GM12878 (cell line): ENCODE results near the gene RERE. TPM values are rescaled to one million over a fixed set of nuclear protein-coding genes. Genes with fewer than 3 reads are reported as not detected.
A peak's percentile ranks its signal among the peaks of the same experiment; 100 is the strongest.

Source experiments
- BCL11A ChIP-seq: IDR thresholded peaks from 2 replicates; pipeline ENCODE4 v1.6.1; 2011; ENCODE audit warnings: low read depth, low read length
- BCL3 ChIP-seq: IDR thresholded peaks from 2 replicates; pipeline ENCODE4 v1.6.1; 2011; ENCODE audit warnings: borderline replicate concordance, low read depth, mild to moderate bottlenecking, moderate library complexity, low read length; ENCODE audit not compliant: insufficient read depth, poor library complexity, severe bottlenecking
- E2F8 ChIP-seq: fragments of 450-650 bp; IDR thresholded peaks from 2 replicates; pipeline ENCODE4 v1.6.1; 2018; ENCODE audit warnings: mild to moderate bottlenecking, low read depth, moderate library complexity; ENCODE audit not compliant: partially characterized antibody
- EGR1 ChIP-seq, 2 experiments: IDR thresholded peaks; 1 replicate in 1 of 2; 2 replicates in 1 of 2; pipeline ENCODE4 v1.6.1; 2011 to 2012; ENCODE audit warnings: low read depth in 2 of 2, low read length in 2 of 2, borderline replicate concordance in 1 of 2, mild to moderate bottlenecking in 1 of 2, moderate library complexity in 1 of 2
- EP300 ChIP-seq, 2 experiments: fragments of 150-350 bp in 1 of 2; IDR thresholded peaks; 2 replicates each; pipeline ENCODE4 v1.6.1; 2011 to 2012; ENCODE audit warnings: low read depth in 2 of 2, low read length in 2 of 2, borderline replicate concordance in 1 of 2, improper control_type of control experiment in 1 of 2, inconsistent platforms in 1 of 2; ENCODE audit not compliant: control insufficient read depth in 1 of 2
- IKZF1 ChIP-seq: fragments of 450-650 bp; conservative IDR thresholded peaks from 2 replicates; pipeline ENCODE4 v1.6.1; 2017; ENCODE audit warnings: antibody characterized with exemption, mild to moderate bottlenecking
- LARP7 ChIP-seq: fragments of 450-650 bp; IDR thresholded peaks from 2 replicates; pipeline ENCODE4 v1.6.1; 2017; ENCODE audit warnings: mild to moderate bottlenecking
- MEF2B ChIP-seq: fragments of 450-650 bp; IDR thresholded peaks from 2 replicates; pipeline ENCODE4 v1.6.1; 2018; ENCODE audit warnings: mild to moderate bottlenecking, moderate library complexity; ENCODE audit not compliant: partially characterized antibody, poor library complexity, severe bottlenecking
- MXI1 ChIP-seq: fragments of 150-350 bp; IDR thresholded peaks from 2 replicates; pipeline ENCODE4 v1.6.1; 2011; ENCODE audit warnings: low read depth, mild to moderate bottlenecking, inconsistent platforms, low read length, improper control_type of control experiment
- POLR2AphosphoS5 ChIP-seq: IDR thresholded peaks from 2 replicates; pipeline ENCODE4 v1.6.1; 2011; ENCODE audit warnings: mild to moderate bottlenecking, low read length, inconsistent platforms
- RCOR1 ChIP-seq: conservative IDR thresholded peaks from 2 replicates; pipeline ENCODE4 v1.6.1; 2012; ENCODE audit warnings: low read depth, low read length, improper control_type of control experiment
- SKIL ChIP-seq: fragments of 450-650 bp; IDR thresholded peaks from 2 replicates; pipeline ENCODE4 v1.6.1; 2017; ENCODE audit warnings: mild to moderate bottlenecking, low read depth, inconsistent platforms; ENCODE audit not compliant: poor library complexity, severe bottlenecking
- USF2 ChIP-seq: IDR thresholded peaks from 2 replicates; pipeline ENCODE4 v1.6.1; 2011; ENCODE audit warnings: low read depth, low read length, improper control_type of control experiment, borderline replicate concordance
- YBX1 ChIP-seq: fragments of 450-650 bp; IDR thresholded peaks from 2 replicates; pipeline ENCODE4 v1.6.1; 2016; ENCODE audit warnings: antibody characterized with exemption
- polyA plus RNA-seq, 11 experiments: library from polyadenylated mRNA; depleted of rRNA in 4 of 11; unstranded in 6 of 11; stranded (reverse) in 5 of 11; fragments of >200 nt; fragmentation: Nextera tagmentation in 4 of 11; fragmentation: Illumina TruSeq in 1 of 11; extraction: Ambion mirVana in 4 of 11; extraction: Trizol in 1 of 11; gene quantifications; 1 replicate in 1 of 11; 2 replicates in 10 of 11; pipeline versions ENCODE4 v1.2.1 to v1.2.3, GENCODE V29; 2011 to 2016; ENCODE audit warnings: inconsistent platforms in 2 of 11, missing spikeins in 2 of 11, low read depth in 1 of 11
- total RNA-seq, 4 experiments: library from RNA; depleted of rRNA in 3 of 4; stranded (reverse); fragments of >200 nt in 3 of 4; fragmentation: Illumina TruSeq in 1 of 4; extraction: Trizol in 1 of 4; gene quantifications; 2 replicates each; pipeline versions ENCODE4 v1.2.1 to v1.2.3, GENCODE V29; 2013 to 2021
- TF ChIP-seq, protein P1 (sequence below): fragments of 450-650 bp; IDR thresholded peaks from 2 replicates; pipeline ENCODE4 v1.6.1; 2016; ENCODE audit warnings: mild to moderate bottlenecking
- TF ChIP-seq, protein P2 (sequence below): IDR thresholded peaks from 2 replicates; pipeline ENCODE4 v1.6.1; 2012; ENCODE audit warnings: low read length, inconsistent platforms

Gene RERE
- total and polyA plus RNA-seq, 10 of the 15 experiments (the other 5 are each of a cell fraction or from before 2014, with no cell fraction given), result 5.2 to 60.5 (median 20.2) TPM

DNA sequence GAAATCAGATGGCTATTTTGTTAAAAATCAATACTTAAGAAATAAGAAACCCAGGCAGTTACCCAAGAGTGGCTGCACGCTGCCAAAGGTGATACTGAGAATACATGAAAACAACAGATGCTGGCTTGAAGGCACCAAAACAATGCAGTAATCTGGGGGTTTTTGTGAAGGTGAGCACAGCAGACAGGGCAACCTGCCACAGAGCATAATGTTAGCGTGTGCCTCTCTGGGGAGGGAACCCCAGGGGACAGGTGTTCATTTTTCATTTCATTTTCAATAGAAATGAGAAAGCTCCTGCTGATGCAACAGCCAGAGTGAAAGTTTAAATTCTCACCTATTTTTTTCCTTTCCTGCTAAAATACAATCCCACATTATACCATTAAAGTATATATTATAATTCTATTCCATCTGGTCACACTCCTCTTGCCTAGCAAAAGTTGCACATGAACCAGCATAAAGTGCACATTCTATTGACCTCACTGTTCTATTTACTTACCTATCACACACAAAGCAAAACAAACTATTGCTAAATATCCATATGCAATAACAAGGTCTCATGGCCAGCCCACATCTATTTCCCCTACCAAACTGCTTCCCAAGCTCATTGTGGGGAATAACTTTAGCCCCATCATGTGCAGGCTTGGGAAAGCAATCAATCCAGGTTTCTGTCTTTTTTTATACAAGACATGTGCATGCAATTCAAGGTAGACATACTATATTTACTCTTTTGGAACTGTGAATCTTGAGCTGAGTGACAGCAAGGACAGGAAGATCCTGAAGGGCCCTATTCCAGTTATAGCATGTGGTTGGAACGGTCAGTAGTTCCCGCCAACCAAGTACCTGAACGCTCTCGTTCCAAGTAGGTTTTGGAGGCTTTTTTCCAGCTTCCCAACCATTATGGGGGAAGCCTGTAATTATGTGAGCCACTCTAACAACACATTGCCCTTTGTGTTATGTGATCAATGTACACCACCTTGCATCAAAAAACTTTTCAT, 173.6 kb downstream of the RERE start (continued):
- TF ChIP-seq EGR1 (IDR thresholded peaks at IDR 0.05; ENCODE audit: borderline replicate concordance in 1 of 2, low read depth in 2 of 2, low read length in 2 of 2), result no peak
- peak; percentile 52 to 61; a peak in 1 of 4 replicates for TF ChIP-seq EP300 (IDR thresholded peaks at IDR 0.05; ENCODE audit: borderline replicate concordance in 1 of 2, control insufficient read depth in 1 of 2, low read depth in 2 of 2, low read length in 2 of 2)
- no peak for TF ChIP-seq E2F8
- no peak for TF ChIP-seq USF2
- TF ChIP-seq RCOR1, result 0 out of 2 replicates have a peak, but pooled peaks have one; percentile 20
- peak; percentile 68; the same call in 1 of the 2 replicates for TF ChIP-seq BCL11A
- TF ChIP-seq YBX1, result peak; percentile 99
- peak; percentile 100 for TF ChIP-seq MEF2B
- no peak for TF ChIP-seq IKZF1
- TF ChIP-seq POLR2AphosphoS5, result no peak
- TF ChIP-seq, protein P1, sequence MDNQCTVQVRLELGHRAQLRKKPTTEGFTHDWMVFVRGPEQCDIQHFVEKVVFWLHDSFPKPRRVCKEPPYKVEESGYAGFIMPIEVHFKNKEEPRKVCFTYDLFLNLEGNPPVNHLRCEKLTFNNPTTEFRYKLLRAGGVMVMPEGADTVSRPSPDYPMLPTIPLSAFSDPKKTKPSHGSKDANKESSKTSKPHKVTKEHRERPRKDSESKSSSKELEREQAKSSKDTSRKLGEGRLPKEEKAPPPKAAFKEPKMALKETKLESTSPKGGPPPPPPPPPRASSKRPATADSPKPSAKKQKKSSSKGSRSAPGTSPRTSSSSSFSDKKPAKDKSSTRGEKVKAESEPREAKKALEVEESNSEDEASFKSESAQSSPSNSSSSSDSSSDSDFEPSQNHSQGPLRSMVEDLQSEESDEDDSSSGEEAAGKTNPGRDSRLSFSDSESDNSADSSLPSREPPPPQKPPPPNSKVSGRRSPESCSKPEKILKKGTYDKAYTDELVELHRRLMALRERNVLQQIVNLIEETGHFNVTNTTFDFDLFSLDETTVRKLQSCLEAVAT, result peak; percentile 47; the same call in 1 of the 2 replicates
- TF ChIP-seq, protein P2, sequence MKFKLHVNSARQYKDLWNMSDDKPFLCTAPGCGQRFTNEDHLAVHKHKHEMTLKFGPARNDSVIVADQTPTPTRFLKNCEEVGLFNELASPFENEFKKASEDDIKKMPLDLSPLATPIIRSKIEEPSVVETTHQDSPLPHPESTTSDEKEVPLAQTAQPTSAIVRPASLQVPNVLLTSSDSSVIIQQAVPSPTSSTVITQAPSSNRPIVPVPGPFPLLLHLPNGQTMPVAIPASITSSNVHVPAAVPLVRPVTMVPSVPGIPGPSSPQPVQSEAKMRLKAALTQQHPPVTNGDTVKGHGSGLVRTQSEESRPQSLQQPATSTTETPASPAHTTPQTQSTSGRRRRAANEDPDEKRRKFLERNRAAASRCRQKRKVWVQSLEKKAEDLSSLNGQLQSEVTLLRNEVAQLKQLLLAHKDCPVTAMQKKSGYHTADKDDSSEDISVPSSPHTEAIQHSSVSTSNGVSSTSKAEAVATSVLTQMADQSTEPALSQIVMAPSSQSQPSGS, result peak; percentile 85
- no peak for TF ChIP-seq MXI1
- peak; percentile 98 for TF ChIP-seq BCL3
- TF ChIP-seq SKIL, result peak; percentile 85
- no peak for TF ChIP-seq LARP7
